Neural cell (in vitro differentiated cells): ENCODE measurements around the gene ARRDC2. TPM values are rescaled to one million over a fixed set of nuclear protein-coding genes. Genes with fewer than 3 reads are reported as not detected.
"Not testable (repeated sequence)": the region's sequence is repeated elsewhere in the genome, so short reads cannot be mapped to it uniquely, and the experiment has no call there.

Experiments
- H2AFZ ChIP-seq: fragments of 200-600, 300-800 bp; sonication (generic), shearing (Covaris generic); 2 replicates; pipeline ENCODE4 v1.6.0; 2014; ENCODE audit warnings: low read depth, mild to moderate bottlenecking, antibody characterized with exemption, low read length, moderate library complexity
- H3F3A ChIP-seq: fragments of 200-600 bp; shearing (Covaris generic); 2 replicates; pipeline ENCODE4 v1.6.1; 2016; ENCODE audit warnings: mild to moderate bottlenecking, moderate library complexity, mixed read lengths, antibody characterized with exemption, low read length; ENCODE audit not compliant: insufficient read depth, poor library complexity, severe bottlenecking
- H3K27ac ChIP-seq: fragments of 200-600, 300-800 bp; sonication (generic), shearing (Covaris generic); 2 replicates; pipeline ENCODE4 v1.5.1; 2014; ENCODE audit warnings: mild to moderate bottlenecking, low read length, moderate library complexity
- H3K27me3 ChIP-seq: fragments of 300-800, 200-600 bp; sonication (generic), shearing (Covaris generic); 2 replicates; pipeline ENCODE4 v1.6.0; 2014; ENCODE audit warnings: mild to moderate bottlenecking, low read depth, low read length, moderate library complexity; ENCODE audit not compliant: insufficient read depth
- H3K36me3 ChIP-seq: fragments of 300-800, 200-600 bp; sonication (generic), shearing (Covaris generic); 2 replicates; pipeline ENCODE4 v1.5.1; 2014; ENCODE audit warnings: mild to moderate bottlenecking, antibody characterized with exemption, low read length, moderate library complexity; ENCODE audit not compliant: insufficient read depth
- H3K4me2 ChIP-seq: fragments of 300-800, 200-600 bp; sonication (generic), shearing (Covaris generic); 2 replicates; pipeline ENCODE4 v1.6.0; 2014; ENCODE audit warnings: mild to moderate bottlenecking, low read length
- H3K4me3 ChIP-seq: fragments of 300-800, 200-600 bp; sonication (generic), shearing (Covaris generic); 2 replicates; pipeline ENCODE4 v1.5.1; 2014; ENCODE audit warnings: mild to moderate bottlenecking, low read length, moderate library complexity
- H3K79me2 ChIP-seq: fragments of 200-600 bp; shearing (Covaris generic); replicated peaks from 2 replicates; pipeline ENCODE4 v1.6.0; 2014; ENCODE audit warnings: mild to moderate bottlenecking, low read length, moderate library complexity; ENCODE audit not compliant: insufficient read depth
- H3K9ac ChIP-seq: fragments of 300-800, 200-600 bp; sonication (generic), shearing (Covaris generic); 2 replicates; pipeline ENCODE4 v1.6.1; 2016; ENCODE audit warnings: mild to moderate bottlenecking, low read length, mixed read lengths
- H3K9me2 ChIP-seq: fragments of 200-600 bp; shearing (Covaris generic); 2 replicates; pipeline ENCODE4 v1.6.1; 2016; ENCODE audit warnings: mild to moderate bottlenecking, low read length, mixed read lengths; ENCODE audit not compliant: insufficient read depth
- H3K9me3 ChIP-seq: fragments of 200-600, 300-800 bp; sonication (generic), shearing (Covaris generic); 2 replicates; pipeline ENCODE4 v1.6.1; 2016; ENCODE audit warnings: mild to moderate bottlenecking, mixed run types, low read length, moderate library complexity, mixed read lengths
- H4K20me1 ChIP-seq: fragments of 200-600 bp; shearing (Covaris generic); 2 replicates; pipeline ENCODE4 v1.6.1; 2016; ENCODE audit warnings: mild to moderate bottlenecking, mixed run types; ENCODE audit not compliant: insufficient read depth
- EP300 ChIP-seq: fragments of 450-650 bp; conservative IDR thresholded peaks from 2 replicates; pipeline ENCODE4 v1.6.1; 2014; ENCODE audit warnings: antibody characterized with exemption, mild to moderate bottlenecking, moderate library complexity; ENCODE audit not compliant: poor library complexity, severe bottlenecking
- EZH2 ChIP-seq: fragments of 200-600, 300-800 bp; shearing (Covaris generic), sonication (generic); IDR thresholded peaks from 2 replicates; pipeline ENCODE4 v1.6.1; 2014; ENCODE audit warnings: antibody characterized with exemption, low read length, borderline replicate concordance, mild to moderate bottlenecking; ENCODE audit not compliant: insufficient read depth, poor library complexity, severe bottlenecking
- MXI1 ChIP-seq: fragments of 450-650 bp; conservative IDR thresholded peaks from 2 replicates; pipeline ENCODE4 v1.6.1; 2014; ENCODE audit warnings: antibody characterized with exemption, mild to moderate bottlenecking; ENCODE audit not compliant: poor library complexity, severe bottlenecking
- RAD21 ChIP-seq: fragments of 450-650 bp; conservative IDR thresholded peaks from 2 replicates; pipeline ENCODE4 v1.6.1; 2014; ENCODE audit warnings: antibody characterized with exemption, mild to moderate bottlenecking, moderate library complexity
- SMC3 ChIP-seq: fragments of 450-650 bp; conservative IDR thresholded peaks from 2 replicates; pipeline ENCODE4 v1.6.1; 2014; ENCODE audit warnings: antibody characterized with exemption, mild to moderate bottlenecking, moderate library complexity; ENCODE audit not compliant: poor library complexity
- polyA plus RNA-seq: library from polyadenylated mRNA; depleted of rRNA; stranded (reverse); fragments of >200 nt; gene quantifications from 2 replicates; pipeline ENCODE4 v1.2.3, GENCODE V29; 2014
- TF ChIP-seq, protein P1 (sequence below): IDR thresholded peaks from 2 replicates; pipeline ENCODE4 v1.6.1; 2012; ENCODE audit warnings: borderline replicate concordance
- TF ChIP-seq, protein P2 (sequence below): fragments of 450-650 bp; IDR thresholded peaks from 2 replicates; pipeline ENCODE4 v1.5.1; 2014; ENCODE audit warnings: antibody characterized with exemption, mild to moderate bottlenecking, moderate library complexity; ENCODE audit not compliant: poor library complexity, severe bottlenecking

The ARRDC2 gene
- polyA plus RNA-seq, 1 donor from 2014 or later, result 3.6 TPM

DNA sequence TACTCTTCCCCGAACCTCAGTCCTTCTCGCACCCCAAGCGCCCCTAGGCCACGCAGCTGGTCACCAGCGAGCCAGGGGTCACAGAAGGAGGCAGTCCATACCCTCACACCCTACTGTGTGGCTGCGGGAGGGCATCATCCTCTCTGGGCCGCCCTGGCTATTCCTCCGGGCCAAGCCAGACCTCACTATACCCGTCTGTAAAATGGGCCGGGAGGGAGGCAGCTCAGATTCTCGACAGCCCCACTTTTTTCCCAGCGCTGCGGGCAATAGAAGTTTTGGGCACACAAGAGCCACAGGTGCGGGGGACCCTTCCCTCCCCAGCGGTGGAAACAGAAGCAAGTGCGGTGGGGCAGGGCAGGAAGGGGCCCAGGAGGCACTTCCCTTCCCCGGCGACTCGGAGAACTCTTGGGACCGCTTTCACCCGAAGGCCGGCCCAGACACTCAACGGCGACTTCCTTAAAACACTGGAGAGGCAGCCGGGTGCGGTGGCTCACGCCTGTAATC is 5.6 kb upstream of the ARRDC2 start:
- Histone ChIP-seq H3K9ac (no peak overlapping the region), H3K79me2 (no peaks in the 10 kb centered on the region), H3K27me3 (peaks cover 28% of the 10 kb centered on the region), H3K36me3 (no peaks in the 10 kb centered on the region), H3K27ac (no peak overlapping the region), H3K9me2 (no peaks in the 10 kb centered on the region), H3K4me2 (no peak overlapping the region), H3K9me3 (no peaks in the 10 kb centered on the region), H2AFZ (no peak overlapping the region), H3K4me3 (no peak overlapping the region), H3F3A (no peaks in the 10 kb centered on the region), H4K20me1 (no peaks in the 10 kb centered on the region)
- no peak for TF ChIP-seq EZH2
- TF ChIP-seq SMC3, result no peak
- no peak for TF ChIP-seq MXI1
- TF ChIP-seq RAD21, result no peak
- TF ChIP-seq EP300, result no peak
- TF ChIP-seq, protein P1, sequence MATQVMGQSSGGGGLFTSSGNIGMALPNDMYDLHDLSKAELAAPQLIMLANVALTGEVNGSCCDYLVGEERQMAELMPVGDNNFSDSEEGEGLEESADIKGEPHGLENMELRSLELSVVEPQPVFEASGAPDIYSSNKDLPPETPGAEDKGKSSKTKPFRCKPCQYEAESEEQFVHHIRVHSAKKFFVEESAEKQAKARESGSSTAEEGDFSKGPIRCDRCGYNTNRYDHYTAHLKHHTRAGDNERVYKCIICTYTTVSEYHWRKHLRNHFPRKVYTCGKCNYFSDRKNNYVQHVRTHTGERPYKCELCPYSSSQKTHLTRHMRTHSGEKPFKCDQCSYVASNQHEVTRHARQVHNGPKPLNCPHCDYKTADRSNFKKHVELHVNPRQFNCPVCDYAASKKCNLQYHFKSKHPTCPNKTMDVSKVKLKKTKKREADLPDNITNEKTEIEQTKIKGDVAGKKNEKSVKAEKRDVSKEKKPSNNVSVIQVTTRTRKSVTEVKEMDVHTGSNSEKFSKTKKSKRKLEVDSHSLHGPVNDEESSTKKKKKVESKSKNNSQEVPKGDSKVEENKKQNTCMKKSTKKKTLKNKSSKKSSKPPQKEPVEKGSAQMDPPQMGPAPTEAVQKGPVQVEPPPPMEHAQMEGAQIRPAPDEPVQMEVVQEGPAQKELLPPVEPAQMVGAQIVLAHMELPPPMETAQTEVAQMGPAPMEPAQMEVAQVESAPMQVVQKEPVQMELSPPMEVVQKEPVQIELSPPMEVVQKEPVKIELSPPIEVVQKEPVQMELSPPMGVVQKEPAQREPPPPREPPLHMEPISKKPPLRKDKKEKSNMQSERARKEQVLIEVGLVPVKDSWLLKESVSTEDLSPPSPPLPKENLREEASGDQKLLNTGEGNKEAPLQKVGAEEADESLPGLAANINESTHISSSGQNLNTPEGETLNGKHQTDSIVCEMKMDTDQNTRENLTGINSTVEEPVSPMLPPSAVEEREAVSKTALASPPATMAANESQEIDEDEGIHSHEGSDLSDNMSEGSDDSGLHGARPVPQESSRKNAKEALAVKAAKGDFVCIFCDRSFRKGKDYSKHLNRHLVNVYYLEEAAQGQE, result no peak
- TF ChIP-seq, protein P2, sequence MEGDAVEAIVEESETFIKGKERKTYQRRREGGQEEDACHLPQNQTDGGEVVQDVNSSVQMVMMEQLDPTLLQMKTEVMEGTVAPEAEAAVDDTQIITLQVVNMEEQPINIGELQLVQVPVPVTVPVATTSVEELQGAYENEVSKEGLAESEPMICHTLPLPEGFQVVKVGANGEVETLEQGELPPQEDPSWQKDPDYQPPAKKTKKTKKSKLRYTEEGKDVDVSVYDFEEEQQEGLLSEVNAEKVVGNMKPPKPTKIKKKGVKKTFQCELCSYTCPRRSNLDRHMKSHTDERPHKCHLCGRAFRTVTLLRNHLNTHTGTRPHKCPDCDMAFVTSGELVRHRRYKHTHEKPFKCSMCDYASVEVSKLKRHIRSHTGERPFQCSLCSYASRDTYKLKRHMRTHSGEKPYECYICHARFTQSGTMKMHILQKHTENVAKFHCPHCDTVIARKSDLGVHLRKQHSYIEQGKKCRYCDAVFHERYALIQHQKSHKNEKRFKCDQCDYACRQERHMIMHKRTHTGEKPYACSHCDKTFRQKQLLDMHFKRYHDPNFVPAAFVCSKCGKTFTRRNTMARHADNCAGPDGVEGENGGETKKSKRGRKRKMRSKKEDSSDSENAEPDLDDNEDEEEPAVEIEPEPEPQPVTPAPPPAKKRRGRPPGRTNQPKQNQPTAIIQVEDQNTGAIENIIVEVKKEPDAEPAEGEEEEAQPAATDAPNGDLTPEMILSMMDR, result no peak

DNA sequence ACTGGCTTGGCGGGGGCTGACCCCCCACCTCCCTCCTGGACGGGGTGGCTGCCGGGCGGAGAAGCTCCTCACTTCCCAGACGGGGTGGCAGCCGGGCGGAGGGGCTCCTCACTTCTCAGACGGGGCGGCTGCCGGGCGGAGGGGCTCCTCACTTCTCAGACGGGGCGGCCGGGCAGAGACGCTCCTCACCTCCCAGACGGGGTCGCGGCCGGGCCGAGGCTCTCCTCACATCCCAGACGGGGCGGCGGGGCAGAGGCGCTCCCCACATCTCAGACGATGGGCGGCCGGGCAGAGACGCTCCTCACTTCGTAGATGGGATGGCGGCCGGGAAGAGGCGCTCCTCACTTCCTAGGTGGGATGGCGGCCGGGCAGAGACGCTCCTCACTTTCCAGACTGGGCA is 2.2 kb upstream of the ARRDC2 start:
- not testable (repeated sequence) for H3K9ac ChIP-seq, H3K79me2 ChIP-seq, H3K4me2 ChIP-seq, H4K20me1 ChIP-seq, H2AFZ ChIP-seq, H3K9me3 ChIP-seq, H3K9me2 ChIP-seq, H3F3A ChIP-seq, H3K4me3 ChIP-seq, H3K36me3 ChIP-seq, H3K27ac ChIP-seq
- H3K27me3 ChIP-seq, result peaks cover 17% of the 10 kb centered on the region

DNA sequence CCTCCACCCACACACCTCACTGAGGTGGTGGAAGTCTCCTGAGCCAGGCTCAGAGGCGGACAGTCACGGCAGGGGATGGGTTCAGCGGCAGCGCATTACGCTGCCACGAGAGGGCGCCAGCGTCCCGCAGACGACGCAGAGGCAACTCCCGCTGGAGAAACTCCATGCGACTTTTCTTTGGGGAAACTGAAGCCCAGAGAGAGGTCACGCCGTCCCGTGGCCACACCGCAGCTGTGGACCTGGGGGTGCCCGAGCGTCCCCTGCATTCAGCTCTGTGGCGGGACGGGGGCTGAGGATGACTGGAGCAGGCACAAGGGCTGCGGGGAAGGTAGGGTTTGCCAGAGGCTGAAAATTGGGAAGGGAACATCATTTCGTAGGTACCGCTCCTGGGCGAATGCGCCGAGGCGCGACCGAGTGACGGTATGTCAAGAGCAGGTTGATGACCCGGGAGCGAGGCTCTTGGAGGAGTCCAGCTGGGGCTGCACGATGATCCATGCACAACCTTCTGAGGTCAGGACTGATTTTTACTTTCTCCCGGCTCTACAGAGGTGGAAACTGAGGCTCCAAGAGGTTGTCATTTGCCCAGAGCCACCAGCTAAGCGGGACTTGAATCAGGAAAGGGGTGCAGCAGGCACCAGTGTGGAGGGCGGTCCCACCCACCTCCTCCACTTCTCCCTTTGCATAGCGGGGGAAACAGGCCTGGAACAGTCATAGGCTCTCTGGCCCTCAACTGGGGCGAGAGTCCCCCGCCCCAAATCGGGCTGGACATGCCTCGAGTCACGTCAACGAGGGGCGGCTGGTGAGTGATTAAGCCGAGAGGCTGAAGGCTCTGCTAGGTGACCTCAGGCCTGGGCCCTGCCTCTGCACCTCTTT is 690 bp upstream of the ARRDC2 start:
- Histone ChIP-seq H4K20me1 (no peaks in the 10 kb centered on the region), H3F3A (no peaks in the 10 kb centered on the region), H2AFZ (no peak overlapping the region), H3K9me2 (no peaks in the 10 kb centered on the region), H3K4me2 (no peak overlapping the region), H3K27ac (no peak overlapping the region), H3K9me3 (no peaks in the 10 kb centered on the region), H3K79me2 (no peaks in the 10 kb centered on the region), H3K9ac (no peak overlapping the region), H3K27me3 (peaks cover 3% of the 10 kb centered on the region), H3K4me3 (peak overlapping the region; percentile 62), H3K36me3 (no peaks in the 10 kb centered on the region)
- TF ChIP-seq RAD21 (peak; percentile 89), MXI1 (peak; percentile 34), SMC3 (peak; percentile 85), EZH2 (no peak)
- TF ChIP-seq, protein P2, result peak; percentile 86
